Middle frontal gyrus (tissue), 1 donor: ENCODE results near the gene HEPACAM2.

Experiments used
- DNase-seq: peaks from one replicate; pipeline ENCODE4 v3.0.0-alpha.2; 2015; ENCODE audit warnings: low spot score; ENCODE audit errors: extremely low spot score

The HEPACAM2 gene

DNA sequence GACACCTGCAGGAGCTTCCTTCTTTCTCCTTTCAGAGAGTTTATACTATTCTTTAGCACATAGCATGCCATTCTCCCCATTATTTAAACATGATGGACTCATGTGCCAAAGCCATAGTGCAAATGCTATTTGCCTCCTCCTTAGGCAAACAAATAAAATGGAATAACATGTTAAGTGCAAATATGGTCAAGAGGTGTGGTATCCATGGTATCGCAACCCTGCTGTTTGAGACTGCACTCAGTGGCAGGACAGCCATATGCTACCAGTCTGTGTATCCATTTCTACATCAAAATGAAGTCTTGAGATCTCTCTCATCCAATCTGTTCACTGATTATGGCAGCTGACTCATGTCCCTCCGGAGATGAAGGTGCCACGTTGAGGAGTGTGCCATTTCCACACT, 22.8 kb downstream of the HEPACAM2 start:
- DNase-seq: no peak

DNA sequence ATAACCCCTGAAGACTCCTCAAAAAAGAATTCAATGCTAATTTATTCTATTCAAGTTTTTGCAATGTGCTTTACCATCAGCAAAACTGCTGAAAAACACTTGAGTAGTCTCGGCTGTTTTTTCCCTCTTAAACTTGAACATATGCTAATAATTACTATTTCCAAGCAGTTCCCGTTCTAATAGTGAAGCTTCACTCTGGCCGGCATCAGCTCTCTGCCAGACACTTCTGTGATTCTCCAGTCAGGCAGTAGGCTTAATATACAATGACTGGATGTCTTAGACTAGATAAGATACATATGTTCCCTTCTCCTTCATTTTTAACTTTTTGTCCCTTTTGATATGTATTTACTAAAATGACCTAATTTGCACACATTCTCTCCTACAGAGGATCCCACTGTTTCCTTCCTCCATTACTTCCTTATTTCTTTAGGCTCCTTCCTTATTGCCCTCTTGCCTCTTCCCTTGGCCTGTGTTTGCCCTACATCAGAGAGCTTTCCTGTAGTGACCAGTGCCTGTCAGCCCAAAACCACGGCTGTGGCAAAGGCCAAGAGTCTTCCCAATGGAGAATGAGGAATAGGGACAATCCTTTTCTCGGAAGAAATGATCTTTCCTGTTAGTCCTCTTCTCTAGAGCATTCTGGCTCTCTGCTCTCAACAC, 23.5 kb downstream of the HEPACAM2 start:
- no peak for DNase-seq

DNA sequence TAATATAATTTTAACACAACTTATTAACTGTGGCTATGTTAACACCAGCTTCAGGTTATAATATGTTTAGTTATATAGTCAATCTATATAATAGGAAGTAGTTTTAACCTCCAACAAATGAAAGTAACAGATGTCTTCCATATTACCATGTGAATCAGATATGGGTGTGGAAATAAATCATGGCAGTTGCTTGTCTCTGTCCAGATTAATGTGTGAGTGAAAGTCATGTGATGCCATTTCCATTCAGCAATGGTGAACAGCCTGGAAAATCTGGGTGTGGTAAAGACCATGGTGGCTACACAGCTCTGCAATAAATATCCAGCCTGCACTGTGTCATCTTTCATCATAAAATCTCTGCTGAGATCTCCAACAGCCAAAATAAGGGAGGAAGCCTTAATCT, 27.8 kb downstream of the HEPACAM2 start:
- DNase-seq: no peak

DNA sequence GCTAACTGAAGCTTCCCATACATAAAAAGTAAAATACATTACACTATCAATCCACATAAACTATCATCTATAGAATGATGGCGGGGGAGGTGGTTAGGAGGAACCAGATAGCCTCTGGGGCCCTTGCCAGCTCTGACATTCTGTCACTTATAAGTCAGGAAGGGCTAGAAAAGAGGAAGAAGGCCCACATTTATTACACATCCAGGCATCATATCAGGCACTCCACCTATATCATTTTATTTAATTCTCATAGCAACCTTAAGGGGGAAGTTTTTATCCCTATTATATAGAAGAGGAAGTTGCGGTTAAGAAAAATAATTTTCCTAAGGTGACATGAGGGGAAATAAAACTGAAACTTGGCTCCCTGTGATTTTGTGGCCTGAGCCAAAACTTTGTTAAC, 29.9 kb downstream of the HEPACAM2 start:
- DNase-seq: no peak

DNA sequence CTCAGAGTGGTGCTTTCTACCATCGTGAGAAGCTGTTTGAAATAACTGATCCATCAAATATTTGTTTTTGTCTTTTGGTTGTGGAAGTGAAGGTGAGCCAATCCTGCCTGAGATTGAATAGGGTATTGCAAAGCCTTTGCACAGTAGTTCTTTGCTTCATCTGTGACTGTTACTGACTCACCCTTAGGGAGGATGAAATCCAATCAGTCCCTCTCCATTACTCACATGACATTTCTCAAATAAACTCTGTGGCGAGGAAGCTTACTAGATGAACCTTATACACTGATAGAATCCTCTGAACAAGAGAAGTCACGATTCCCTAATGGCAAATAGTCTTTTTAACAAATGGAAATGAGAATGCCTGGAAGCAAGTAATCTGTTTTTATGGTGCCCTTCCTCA, 31.9 kb downstream of the HEPACAM2 start:
- DNase-seq: no peak

DNA sequence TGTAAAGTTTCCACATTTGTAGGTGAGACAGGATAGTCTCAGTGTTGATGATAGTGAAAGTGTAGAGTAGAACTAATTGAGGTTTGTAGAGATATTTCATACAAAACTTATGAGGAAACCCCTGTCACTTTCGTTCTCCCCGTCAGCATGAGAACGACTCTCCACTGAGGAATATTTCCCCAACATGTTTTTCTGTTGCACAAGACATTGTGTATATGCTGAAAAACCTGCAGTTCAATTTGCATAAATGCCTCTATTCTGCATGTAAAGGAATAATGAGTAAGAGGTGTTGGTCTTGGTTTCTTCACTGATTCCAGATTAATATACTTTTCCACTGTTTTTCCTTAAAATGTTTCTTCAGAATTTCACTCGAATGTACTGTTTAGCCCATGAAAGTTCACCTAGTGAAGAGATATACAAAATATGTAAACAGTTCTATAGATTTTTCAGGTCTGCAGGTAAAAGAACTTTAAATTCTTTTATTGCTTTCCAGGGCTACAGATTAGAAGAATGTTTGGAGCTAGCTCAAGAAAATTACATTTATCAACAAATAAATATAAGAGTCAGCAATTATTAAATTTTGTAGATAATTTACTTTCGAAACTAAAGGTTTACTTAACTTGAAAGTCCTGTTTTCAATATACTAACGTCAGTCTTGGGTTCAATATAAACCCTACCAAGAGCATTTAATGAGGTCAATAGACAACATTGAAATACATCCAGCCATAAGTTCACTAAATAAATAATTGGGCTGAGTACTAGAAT, 37.2 kb downstream of the HEPACAM2 start:
- no peak for DNase-seq

DNA sequence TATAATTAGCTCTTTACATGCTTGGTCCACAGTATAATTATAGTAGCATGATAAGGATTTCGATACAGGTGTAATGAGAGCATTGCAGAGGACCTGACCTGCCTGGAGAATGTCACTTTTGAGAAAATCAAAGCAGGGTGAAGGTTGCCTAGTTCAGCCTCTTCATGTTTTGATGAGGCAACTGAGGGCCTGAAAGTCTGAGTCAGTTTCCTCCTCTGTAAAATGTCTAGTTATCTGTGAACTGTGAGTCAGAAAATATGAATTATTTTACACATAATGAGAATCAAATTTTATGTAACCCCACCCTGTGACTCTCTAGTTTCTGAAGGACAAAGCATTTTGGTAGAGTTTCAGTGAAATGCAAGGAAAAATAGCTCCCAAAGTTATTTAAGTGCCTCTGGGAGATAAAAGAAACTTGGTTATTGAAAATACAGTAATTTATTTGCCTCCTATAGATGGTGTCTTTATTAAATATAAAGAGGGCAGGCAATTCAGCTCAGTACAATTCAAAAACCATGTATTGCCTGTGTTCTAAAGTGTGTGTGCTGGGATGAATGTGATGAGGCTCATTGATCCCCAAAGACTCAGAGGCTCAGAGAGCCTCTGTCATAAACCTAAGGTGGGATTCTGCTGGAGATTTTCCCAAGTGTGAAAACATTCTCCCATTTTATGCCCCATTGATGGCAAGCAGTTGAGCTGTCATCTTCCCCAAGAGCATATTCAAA, 40.8 kb downstream of the HEPACAM2 start:
- no peak for DNase-seq

DNA sequence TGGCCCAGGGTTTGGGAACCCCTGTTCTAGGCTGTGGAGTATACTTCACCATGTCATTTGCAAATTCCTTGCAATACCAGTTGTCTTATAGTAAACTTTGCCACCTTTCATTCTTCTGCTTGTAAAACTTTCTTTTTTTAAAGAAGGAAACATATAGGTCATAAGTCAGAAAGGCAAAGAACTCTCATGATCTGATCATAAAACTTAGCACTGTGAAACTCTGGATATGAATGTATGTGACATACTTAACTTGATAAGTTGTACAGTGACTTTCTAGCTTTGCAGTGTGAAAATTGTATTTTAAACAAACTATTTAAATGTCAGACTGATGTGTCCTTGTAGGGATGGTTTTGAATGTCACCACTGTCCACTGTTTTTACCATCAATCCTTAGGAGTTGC, 47.1 kb downstream of the HEPACAM2 start:
- no peak for DNase-seq

DNA sequence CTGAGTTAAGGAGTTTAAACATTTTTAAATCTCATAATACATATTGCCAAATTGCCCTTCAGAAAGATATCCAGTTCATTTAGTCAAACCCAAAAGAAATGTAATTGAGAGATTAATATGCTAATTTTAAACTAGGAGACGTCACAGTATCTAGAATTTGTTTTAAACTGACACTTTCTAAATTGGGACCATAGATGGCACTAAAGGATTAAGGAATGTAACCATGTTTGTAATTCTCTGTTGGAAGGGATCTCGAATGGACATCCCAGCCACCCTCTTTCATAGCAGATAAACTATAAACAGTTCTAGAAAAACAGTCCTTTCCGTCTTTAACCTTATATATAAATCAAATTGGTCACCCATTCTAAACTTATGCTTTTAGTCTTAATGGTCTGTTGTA, 48.1 kb downstream of the HEPACAM2 start:
- DNase-seq: no peak

DNA sequence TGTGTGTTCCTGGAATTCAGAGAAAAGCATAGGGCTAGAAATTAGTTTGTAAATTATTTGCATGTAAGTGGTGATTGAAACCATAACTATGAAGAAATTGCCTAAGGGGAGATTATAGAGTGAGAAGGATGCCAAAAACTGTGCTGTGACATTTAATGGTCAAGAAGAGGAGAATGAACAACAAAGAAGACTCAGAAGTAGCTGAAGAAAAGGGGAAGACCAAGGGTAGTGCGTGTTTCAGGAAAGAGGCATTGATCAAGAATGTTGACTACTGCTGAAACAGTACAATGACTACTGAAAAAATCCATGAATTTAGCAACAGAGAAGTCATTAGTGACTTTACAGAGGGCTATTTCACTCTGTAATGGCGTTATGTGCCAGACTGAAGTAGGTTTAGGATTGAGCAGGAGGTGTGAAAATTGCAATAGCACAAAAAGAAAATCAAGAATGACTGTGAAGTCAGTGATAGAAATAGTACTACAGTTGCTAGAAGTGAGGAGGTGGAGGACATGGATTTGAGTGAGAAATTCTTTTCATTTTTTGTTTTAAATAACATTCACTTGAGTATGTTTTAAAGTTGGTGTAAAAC, 49.2 kb downstream of the HEPACAM2 start:
- DNase-seq: peak; percentile 28

DNA sequence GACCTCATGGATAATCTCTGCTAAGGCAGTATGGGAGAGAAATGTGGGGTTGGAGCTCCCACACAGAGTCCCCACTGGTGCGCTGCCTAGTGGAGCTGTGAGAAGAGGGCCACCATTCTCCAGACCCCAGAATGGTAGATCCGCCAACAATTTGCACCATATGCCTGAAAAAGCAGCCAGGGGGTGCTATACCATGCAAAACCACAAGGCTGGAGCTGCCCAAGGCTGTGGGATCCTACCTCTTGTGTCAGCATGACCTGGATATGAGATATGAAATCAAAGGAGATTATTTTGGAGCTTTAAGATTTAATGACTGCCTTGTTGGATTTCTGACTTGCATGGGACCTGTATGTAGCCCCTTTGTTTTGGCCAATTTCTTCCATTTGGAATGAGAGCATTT, 51.0 kb downstream of the HEPACAM2 start:
- DNase-seq: no peak

DNA sequence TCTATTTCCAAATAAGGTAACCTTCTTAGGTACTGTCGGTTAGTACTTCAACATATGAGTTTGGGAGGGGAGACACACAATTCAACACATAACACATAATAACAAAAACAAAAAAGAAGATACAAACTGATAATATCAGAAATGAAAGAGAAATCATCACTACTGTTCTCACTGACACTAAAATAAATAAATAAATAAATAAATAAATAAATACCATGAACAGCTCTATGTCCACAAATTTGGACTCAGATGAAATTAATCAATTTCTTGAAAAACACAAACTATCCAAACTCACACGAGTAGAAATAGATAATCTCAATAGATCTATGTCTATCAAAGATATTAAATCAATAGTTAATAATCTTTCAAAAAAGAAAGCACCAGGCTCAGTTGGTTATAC, 53.6 kb downstream of the HEPACAM2 start:
- no peak for DNase-seq

DNA sequence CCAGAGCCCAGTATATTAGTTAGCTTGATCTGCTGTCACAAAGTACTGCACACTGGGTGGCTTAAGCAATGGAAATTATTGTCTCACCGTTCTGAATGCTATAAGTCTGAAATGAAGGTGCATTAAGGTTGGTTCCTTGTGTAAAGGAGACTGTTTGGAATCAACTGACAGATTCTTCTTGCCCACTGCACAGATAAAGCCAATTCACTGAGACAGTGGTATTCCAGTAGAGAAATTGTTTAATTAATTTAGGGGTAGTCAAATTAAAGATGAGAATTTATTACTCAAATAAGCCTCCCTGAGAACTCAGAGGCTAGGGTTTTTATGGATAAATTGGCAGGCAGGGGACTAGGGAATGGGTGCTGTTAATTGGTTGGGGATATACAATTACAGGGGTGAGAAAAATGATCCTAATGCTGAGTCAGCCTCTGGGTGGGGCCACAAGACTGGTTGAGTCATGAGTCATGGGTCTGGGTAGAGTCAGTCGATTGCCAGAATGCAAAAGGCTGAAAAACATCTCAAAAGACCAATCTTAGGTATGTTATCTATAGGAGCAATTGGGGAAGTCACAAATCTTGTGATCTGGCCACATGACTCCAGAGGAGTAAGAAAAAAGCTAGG, 54.6 kb downstream of the HEPACAM2 start:
- DNase-seq: no peak

DNA sequence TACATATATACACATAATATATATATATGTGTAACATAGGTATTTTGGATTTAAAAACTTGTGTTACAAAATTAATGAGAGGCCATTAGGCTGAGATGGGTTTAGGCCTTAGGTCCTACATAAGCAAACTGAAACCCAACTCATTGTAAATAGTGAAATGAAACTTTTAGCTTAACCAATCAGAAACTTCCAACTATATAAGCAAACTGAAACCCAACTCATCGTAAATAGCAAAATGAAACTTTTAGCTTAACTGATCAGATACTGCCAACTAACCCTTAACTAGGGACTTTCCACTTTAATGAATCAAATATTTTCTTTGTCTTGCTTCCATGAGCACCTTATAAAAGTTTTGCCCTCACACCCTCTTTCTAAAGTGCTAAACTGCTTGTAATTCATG, 60.8 kb downstream of the HEPACAM2 start:
- DNase-seq: no peak

DNA sequence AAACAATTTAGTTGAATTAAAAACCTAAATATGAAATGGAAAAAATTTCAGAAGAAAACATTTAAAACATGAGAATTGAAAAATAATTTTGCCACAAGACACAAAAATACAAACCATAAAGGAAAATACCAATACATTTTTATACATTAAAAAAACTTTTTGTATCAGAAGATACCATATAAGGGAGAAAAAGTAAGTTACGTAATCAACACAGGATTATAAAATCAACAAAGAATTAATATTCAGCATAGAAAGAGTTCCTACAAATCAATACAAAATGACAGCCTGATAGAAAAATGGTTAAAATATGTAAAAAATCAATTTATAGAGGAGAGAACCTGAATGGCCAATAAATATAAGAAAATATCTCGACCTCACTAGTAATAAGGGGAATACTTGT, 61.5 kb downstream of the HEPACAM2 start:
- DNase-seq: no peak

DNA sequence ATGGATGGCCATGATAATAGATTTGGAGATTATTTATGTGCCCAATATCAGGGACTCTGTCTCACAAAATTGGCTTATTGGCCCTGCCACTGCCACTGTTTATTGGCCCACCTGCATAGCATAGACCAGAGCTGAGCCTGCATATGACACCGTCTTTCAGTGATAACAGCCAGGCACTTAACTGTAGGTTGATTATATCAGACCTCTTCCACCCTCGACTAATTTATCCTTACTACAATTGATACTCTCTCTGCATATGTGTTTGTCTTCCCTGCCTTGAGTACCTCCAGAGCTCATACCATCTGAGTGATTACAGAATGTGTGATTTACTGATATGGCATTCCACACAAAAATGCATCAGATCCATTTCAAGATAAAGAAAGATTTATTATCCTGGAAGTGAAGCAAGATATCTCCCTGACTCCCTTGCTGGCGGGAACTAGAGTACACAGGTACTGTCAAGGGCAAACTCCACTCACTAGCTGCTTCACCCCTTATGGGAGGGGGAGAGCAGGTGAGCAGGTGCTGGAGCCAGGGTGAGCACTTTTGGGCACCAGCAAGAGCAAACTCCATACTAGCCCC, 65.0 kb downstream of the HEPACAM2 start:
- no peak for DNase-seq

DNA sequence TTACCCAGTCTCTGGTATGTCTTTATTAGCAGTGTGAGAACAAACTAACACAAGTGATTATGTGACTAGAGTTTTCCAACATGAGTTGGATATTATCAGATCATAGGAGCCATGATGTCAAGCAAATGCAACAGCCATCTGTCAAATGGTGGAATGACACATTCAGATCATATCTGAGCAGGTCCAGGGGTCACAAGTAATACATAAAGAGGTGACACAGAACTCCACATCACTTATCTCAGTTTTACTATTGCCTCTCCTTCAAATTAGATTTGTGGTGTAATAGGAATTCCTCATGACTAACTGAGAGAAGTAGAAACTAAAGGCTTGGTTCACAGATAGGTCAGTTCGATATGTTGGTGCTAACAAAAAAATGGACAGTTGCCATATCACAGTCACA, 65.9 kb downstream of the HEPACAM2 start:
- DNase-seq: no peak

DNA sequence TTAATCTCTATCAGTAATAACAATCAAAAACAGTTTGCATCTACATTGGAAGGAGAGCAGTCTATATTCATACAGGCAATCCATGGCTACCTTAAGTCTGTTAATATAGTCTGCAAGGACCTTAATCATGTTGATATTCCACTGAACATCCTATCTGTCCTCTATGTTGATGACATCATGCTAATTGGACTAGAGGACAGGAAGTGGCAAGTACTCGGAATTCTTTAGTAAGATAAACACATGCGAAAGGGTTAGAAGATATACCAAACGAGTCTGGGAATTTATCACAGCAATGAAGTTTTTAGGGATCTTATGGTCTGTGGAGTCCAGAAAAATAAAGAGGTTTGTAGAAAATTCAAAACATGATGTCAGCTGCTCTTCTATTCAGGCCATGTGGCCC, 66.8 kb downstream of the HEPACAM2 start:
- DNase-seq: no peak

DNA sequence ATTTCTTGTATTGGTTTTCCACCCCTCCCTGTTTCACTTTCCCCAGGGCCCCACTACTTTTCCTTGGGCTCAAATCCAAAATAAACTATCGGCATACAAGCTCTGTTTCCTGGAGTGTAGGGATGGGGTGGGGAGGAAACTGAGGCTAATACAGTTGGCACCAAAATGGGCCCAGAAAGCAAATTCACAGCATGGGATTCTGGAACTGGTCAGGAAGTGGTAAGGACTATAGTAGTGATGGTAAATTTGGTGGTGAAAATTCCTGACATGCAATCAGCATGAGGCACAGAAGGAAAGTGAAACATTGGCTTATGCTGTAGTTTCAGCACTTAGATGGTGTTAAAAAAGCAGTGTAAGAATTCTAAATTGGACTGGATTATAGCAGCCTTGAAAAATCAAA, 69.4 kb downstream of the HEPACAM2 start:
- DNase-seq: no peak

DNA sequence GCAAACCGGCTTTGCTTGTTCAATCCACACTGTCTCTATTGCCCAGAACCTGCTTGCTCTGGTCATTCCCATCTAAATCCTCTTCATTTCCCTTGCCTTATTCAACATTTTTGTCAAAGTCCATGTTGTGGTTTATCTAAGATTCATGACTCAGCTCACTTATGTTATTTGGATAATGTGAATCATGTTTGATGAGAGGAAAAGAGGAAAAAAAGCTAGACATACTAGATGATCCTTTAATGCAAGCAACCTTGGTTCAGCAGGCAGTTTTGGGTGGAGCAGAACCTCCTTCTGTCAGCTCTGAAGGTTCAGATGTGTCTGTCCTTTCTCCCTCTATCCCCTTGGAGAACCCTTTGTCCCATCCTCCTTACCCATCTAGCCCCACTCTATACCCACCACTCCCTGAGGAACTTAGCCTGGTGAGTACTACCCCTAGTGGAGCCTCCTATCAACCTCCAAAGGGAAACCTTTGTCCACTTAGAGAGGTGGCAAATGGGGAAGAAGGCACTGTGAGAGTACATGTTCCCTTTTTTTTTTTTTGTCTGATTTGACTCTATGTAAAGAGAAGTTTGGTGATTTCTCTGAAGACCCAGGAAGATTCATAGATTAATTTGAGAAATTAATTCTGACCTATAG, 76.0 kb downstream of the HEPACAM2 start:
- DNase-seq: no peak

DNA sequence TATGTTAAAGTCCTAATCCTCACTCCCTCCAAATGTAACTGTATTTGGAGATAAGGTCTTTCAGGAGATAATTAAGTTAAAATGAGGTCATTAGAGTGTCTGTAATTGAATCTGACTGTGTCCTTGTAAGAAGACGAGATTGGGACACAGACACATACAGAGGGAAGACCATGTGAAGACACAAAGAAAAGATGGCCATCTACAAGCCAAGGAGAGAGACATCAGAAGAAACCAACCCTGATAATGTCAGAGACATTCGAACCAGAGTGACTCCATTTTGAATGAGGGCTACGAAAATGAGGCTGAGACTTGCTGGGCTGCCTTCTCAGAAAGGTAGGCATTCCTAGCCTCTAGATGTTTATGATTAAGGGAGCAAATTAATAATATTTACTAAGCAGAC, 77.5 kb downstream of the HEPACAM2 start:
- DNase-seq: no peak
